Adipose tissue (tissue), 3 donors: Measurements from ENCODE around the gene INSC. TPM values are rescaled to one million over a fixed set of nuclear protein-coding genes. Genes with fewer than 3 reads are reported as not detected.

Experiments
- H3K27ac ChIP-seq: one replicate; pipeline ENCODE4 v1.5.1; 2013; ENCODE audit warnings: low read depth, low read length
- WGBS, 3 donors: extraction: QIAGEN DNeasy Blood & Tissue Kit; methylation state at CpG; one replicate each; pipeline ENCODE4 v1.1.7; 2013; 5-methylcytosine and 5-hydroxymethylcytosine counted together
- polyA plus RNA-seq, 3 donors: library from polyadenylated mRNA; stranded (reverse); fragments of 200-250 nt; gene quantifications; one replicate each; pipeline ENCODE4 v1.2.3, GENCODE V29; 2013
- donor health status: healthy with polysubstance abuse.
- donor health status: Bipolar disorder and iron deficiency.
- donor health status: healthy.

Gene INSC
- polyA plus RNA-seq, 3 donors = 0.24 to 0.35 (median 0.34) TPM

- H3K27ac ChIP-seq = no peak overlapping the region
- WGBS, 3 donors = 86 to 92% (median 91%) methylated on average over 3 of the region's 3 CpGs
Measured at GRCh38 chr11:15171956-15172355, 57.2 kb downstream of the INSC start.

DNA sequence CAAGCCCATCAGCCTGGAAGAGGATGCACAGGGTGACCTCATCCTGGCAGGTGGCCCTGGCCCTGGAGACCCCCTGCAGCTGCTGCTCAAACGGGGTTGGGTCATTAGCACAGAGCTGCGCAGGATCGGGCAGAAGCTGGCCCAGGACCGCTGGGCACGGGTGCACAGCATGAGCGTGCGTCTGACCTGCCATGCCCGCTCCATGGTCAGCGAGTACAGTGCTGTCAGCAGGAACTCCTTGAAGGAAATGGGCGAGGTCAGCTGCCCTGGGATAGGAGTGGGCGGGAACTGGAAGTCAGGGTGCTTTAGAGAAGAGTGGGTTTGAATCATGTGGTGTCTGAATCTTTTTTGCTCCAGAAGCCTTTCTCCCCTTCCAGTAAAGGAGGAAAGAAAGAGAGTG, 61.1 kb downstream of the INSC start:
- WGBS, 3 donors = 74 to 88% (median 76%) methylated on average over 11 of the region's 11 CpGs
- H3K27ac ChIP-seq = no peak overlapping the region

- 63 to 71% (median 71%) methylated on average over 5 of the region's 5 CpGs for WGBS, 3 donors
- H3K27ac ChIP-seq = no peak overlapping the region
Measured at GRCh38 chr11:15176646-15177163, 62.0 kb downstream of the INSC start.

DNA sequence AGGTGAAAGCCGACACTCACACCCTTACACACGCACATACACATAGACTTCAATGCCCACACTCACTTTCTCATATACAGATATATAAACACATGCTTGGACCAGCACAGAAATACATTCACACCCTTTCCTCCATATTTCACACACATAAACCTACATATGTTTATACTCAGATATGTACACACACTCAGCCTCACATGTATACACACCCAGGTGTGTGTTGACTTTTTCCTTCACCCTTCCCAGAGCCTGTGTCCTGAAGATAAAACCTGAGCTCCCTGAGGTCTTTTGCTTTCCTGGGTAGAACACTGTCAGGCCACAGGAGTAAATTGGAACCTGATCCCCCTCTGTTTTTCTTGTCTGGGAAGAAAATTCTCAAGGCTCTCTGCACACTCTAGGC, 62.8 kb downstream of the INSC start:
- WGBS, 3 donors = 87 to 97% (median 89%) methylated on average over 2 of the region's 2 CpGs
- H3K27ac ChIP-seq = no peak overlapping the region

- 84 to 98% (median 90%) methylated on average over 3 of the region's 3 CpGs for WGBS, 3 donors
- no peak overlapping the region for H3K27ac ChIP-seq
Measured at GRCh38 chr11:15178214-15178613, 63.5 kb downstream of the INSC start.

DNA sequence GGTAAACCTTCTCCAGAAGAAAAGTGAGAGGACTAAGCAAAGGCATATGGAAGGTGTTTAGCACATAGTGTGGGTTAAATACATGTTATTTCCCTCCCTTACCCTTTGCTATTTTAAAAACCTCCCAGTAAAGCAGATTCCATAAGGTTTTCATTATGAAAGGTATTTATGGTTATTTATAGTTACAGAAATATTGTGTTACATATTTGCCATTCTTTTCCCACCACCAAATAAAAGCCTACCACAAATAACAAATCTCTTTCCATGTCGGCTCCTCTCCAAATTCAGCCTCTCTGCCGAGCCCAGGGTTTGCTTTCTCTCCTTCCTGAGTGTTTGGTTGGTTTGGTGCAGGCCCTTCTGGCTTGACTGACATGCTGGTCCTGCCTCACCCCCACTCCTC, 64.4 kb downstream of the INSC start:
- 74 to 84% (median 83%) methylated on average over 2 of the region's 2 CpGs for WGBS, 3 donors
- no peak overlapping the region for H3K27ac ChIP-seq

DNA sequence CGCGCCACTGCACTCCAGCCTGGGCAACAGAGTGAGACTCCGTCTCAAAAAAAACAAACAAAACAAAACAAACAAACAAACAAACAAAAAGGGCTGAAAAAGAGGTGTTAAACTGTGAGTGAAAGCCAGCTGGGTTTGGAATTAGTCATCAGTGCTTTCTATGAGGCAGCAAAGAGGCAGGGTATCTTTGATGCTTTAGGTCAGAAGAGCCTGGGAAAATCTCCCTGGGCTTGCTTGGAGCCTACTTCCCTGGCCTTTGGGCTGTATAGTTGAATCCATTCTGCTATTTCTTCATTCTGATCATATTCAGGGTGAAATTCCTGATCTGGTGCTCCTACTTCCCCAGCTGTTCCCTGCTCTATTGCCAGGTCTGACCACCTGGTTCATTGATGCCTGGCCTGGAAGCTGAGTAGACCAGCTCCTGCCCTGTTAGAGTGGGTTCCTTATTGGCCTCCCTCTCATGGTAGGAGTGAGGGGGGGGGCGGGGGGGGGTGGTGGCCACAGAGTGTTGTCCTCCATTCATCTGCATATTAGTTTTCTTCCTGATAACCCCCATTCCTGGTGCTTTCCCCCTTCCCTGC, 65.6 kb downstream of the INSC start:
- H3K27ac ChIP-seq = no peak overlapping the region
- WGBS, 3 donors = 69 to 79% (median 73%) methylated on average over 4 of the region's 4 CpGs

DNA sequence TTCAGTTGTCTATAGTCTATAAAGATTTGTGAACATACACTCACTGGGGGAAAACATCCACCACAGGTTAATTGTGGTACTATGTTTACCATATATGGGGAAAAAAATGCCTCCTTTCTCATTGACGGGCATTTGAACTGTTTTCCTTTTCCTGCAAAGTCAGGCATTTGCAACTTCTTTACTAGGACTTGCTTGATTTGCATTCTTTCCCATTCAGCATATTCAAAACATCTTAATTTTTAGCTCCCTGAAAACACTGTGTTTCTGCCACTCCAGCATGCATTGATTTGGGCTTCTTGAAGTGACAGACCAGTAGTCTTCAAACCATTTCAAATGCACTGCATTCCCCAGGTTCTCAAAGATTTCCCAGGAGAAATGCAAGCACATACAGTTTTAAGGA, 67.6 kb downstream of the INSC start:
- WGBS, 3 donors = 76 to 84% (median 82%) methylated on average over 1 of the region's 1 CpG

DNA sequence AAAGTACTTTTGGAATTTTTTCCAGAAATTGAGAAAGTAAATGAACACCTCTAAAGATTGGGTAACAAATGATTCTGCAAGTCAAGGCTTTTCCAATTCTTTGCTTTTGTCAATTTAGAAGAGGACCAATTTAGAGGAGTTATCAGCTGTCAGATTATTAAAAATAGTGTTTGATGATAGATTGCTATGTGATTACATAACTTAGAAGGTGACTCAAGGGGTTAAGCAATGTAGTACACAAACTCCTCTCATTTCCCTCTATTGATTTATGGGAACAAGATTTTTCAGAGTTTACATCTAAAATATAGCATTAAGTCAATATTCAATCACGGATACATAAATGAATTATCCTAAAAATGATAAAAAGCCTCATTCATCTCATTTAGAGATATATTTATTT, 70.3 kb downstream of the INSC start:
- 70 to 96% (median 90%) methylated on average over 1 of the region's 1 CpG for WGBS, 3 donors

More for the DNA sequence above, 67.6 kb downstream of the INSC start:
- H3K27ac ChIP-seq = no peak overlapping the region

DNA sequence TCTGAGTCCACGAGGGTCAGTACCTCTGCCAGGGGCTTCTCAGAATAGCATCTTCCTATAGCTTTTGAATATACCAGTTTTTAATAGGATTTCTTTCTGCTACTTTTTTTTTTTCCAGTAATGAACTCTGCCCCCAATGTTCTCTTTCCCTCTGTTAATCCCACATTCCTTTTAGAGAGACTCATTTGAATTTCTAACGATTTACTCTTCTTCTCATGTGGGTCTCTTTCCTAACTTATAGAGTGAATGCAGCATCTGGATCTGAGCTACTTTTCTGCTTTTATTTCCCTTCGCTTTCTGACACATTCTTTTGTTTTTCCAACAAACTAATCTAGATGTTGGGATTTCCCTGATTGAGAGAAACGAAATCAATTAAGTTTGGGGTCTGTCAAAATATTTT, 71.4 kb downstream of the INSC start:
- H3K27ac ChIP-seq = no peak overlapping the region
- WGBS, 3 donors = 72 to 79% (median 77%) methylated on average over 4 of the region's 4 CpGs

More for the DNA sequence above, 70.3 kb downstream of the INSC start:
- no peak overlapping the region for H3K27ac ChIP-seq

DNA sequence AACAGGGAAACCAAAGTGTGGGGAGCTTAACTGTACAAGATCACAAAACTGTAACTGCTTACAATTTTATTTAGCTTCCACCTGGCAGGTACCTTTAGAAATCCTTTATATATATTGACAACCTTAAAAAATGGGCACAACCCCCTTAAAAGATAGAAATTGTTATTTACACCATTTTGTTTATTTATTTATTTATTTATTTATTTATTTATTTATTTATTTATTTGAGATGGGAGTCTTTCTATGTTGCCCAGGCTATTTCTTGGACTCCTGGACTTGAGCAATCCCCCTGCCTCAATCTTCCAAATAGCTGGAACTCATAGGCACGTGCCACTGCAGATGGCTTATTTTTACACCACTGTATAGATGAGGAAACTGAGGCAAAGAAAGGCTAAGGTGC, 74.5 kb downstream of the INSC start:
- WGBS, 3 donors = 81 to 100% (median 95%) methylated on average over 1 of the region's 1 CpG
- H3K27ac ChIP-seq = no peak overlapping the region

DNA sequence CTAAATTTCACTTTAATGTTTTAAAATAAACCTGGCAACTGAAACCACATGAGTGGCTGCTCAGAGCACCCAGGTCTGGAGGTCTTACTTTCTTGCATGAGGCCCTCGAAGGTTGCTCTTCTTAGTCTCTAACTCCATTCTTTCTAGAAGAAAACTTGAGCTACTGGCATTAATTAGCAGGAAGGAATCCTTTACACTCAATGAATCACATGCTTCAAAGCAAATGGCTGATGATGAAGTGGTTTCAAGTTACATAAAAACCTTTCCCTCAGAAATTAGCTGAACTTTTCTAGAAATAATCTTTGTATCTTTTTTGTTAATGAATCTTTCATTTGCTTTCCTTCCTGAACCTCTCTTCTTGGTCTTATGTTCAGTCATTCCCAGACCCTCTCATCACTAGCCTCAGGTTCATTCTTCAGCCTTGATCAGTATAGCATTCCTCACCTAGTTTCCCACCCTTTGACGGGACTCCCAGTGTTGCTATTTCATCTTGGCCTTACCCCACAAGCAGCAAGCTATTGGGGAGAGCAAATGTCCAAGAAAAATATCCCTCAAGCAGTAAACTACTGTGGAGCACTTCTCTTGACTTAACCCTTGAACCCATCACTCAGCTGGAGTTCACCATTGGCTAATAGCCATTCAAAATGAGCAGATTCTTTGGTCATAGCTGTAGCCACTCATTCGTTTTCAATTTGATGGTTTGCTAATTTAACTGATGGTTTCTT, 75.1 kb downstream of the INSC start:
- WGBS, 3 donors = 68 to 88% (median 86%) methylated on average over 3 of the region's 3 CpGs
- H3K27ac ChIP-seq = no peak overlapping the region

GRCh38 chr11:15190611-15191010, 75.9 kb downstream of the INSC start:
- 88 to 95% (median 95%) methylated on average over 2 of the region's 3 CpGs for WGBS, 3 donors
- H3K27ac ChIP-seq = no peak overlapping the region

DNA sequence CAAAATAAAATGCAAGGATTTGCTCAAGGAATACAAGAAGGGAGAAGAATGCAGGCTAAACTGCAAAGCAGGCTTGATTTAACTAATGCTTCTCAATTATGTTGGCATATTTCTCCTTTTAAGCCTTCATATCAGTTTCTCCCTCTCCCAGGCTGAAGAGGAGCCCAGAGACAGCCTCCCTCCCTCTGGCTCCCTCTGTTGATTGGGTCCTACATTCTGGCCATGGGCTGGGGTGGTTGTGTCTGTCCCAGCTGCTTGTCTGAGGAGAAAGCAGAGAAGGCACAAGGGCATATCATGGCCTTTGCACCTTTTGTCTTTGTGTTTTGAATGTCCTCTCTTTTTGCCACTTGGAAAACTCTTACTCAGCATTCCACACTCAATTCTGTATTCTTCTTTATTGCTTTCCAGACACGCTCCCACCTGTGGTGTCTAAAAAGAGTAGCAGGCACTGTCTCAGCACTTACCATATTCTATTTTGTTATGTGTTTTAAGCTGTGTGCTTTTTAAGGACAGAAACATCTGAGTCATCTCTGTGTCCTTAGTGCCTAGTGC, 77.4 kb downstream of the INSC start:
- no peak overlapping the region for H3K27ac ChIP-seq
- WGBS, 3 donors = 0 to 91% (median 67%) methylated on average over 1 of the region's 1 CpG

DNA sequence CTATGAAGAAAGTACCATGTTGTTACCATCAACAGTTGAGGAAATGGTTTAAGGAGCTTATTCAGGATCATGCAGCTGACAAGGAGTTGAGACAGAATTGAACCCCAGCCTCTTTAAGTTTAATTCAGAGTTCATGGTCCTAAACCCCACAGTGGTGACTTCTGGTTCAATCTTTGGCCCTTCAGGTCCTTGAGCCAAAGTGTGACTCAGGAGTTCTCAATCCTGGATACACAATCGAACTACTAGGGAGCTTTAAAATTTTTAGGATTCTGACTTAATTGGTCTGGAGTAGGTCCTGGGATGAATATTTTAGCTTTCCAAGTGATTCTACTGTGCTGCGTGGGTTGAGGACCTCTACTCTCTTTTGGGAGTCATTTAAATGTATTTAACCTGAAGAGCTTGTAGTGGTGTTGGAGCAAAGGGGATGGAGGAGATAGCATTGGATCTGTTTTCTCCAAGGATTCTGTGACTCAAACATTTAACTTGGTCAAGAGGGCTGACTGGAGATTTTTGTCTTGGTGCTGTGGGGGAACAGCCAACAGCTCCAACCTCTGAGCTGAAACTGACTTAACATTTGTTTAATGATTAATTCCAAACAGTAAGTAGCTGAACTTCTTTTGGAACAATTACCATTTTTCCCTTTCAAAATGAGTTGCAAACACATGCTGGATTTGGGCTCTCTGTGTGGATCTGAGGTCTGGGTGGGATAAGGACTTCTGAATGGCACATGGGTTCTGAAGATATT, 80.1 kb downstream of the INSC start:
- 49 to 67% (median 55%) methylated on average over 2 of the region's 2 CpGs for WGBS, 3 donors
- no peak overlapping the region for H3K27ac ChIP-seq

DNA sequence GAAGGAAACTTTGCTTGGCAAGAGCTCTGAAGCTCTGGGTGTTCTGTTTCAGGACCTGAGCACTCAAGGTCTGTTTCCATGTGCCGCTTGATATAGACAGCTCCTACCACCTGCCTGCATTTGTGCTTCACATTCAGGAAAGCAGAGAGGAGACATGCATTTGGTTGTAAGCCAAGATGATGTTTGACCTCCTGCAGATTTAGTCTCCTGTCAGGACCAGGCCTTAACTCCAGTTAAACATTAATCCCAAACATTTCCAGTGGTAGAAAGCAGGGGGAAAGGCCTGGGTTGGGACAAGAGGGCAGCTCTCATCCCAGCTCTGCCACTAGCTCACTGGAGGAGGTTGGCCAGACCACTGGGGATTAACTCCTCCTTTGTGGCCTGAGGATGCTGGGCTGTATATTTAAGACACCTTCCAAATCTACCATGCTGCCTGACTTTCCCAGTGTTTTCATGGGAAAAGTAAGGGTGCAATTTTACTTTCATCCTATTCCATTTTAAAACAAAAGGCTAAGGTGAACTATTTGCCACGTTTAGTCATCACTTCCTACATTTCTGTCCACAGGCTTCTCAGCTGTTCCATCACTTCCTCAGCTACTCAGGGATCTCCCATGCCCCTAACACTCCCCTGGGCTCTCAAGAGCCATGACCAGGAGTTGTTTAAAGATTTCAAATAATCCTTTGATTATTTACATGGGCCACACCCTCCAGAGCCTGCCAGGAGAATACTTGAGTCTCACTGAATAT, 80.9 kb downstream of the INSC start:
- H3K27ac ChIP-seq = no peak overlapping the region
- 27 to 59% (median 54%) methylated on average over 2 of the region's 2 CpGs for WGBS, 3 donors

DNA sequence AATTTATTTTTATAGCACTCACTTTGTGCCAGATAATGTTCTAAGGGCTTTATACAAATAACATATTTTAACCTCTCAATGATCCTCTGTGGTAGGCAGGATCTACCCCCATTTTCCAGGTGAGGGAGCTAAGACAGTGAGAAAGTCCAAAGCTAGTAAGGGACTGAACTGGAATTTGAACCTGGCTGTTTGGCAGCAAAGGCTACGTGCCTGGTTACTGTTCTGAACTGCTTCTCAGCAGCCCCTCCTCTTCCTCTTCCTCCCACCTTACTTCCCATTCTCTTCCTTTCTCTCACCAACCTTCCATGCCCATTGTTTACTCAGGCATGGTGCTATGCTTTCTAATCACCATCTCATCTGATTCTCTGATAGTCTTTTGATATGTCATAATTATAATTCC, 82.0 kb downstream of the INSC start:
- H3K27ac ChIP-seq = no peak overlapping the region
- WGBS, 3 donors = 41 to 81% (median 57%) methylated on average over 1 of the region's 1 CpG

- 43 to 76% (median 66%) methylated on average over 2 of the region's 2 CpGs for WGBS, 3 donors
- H3K27ac ChIP-seq = no peak overlapping the region
Measured at GRCh38 chr11:15197696-15198095, 83.0 kb downstream of the INSC start.
